ENCODE data around the gene IL33. TPM values are rescaled to one million over a fixed set of nuclear protein-coding genes. Genes with fewer than 3 reads are reported as not detected.

Gene IL33
- total RNA-seq, 2 donors from 2014 or later, result 83.1 to 93.8 TPM

DNA sequence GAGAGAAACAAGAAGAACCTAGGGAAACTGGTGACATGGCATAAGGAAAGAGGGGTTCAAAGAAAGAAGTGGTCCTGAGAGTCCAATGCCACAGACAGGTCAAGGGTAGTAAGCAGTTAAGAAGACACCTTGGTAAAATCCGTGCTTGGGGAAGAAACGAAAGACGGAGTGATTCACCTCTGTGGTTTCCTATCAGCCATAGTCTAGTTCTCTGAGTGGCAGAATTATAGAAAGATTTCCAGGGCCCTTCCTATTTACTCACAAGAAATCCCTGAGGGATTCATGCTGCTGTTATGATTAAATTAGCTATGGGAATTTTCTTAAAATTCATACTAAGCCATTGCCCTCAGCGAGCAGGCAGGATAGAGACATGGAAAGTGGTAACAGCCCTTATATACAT is 31.7 kb downstream of the IL33 start:
- intact Hi-C loops (cut with DNase I), result no loop called here
- no peak for DNase-seq (ENCODE audit: low spot score)

DNA sequence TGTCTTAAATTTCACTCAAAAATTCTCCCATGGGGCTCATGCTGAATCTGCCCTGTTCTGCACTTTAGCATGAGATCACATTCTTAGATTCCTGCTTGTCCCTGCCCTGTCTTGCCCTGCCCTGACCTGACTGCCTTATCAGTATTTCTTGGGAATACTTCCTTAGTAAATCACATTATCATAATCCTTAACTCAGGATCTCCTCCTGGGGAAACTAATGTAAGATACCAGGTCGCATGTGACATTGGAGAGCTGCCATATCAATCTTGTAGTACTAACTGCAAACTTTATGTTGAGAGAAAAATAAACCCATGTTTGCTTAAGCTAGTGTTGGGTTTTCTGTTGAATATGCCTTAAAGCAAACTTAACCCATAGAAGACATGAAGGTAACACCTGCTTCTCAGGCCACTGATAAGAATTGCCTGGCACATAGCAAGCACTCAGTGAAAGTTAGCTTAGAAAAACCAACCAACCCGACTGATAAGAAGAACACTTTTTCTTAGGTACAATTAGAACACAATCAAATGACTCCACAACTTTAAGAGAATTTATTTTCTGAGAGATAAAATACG is 53.3 kb downstream of the IL33 start:
- DNase-seq (ENCODE audit: low spot score), result no peak
- intact Hi-C loops (cut with DNase I), result no loop called here

DNA sequence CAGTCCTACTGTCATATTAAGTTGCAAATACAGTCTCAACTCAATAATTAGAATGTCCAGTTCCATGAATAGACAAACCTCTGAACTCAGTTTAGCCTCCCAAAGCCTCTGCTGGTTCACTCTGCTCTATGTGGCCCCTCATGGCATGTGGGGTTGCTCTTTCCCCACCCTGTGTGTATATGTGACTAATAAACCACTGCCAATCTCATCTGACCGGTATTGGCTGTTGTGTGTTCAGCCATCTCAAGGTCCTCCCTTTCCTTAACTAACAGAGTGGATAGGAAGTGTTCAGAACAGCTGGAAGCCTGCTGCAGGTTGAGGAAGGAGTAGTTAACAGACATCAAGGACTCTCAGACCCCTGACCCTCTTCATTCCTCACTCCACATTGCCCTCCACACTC is 55.3 kb downstream of the IL33 start:
- DNase-seq (ENCODE audit: low spot score), result no peak
- intact Hi-C loops (cut with DNase I), result loop anchor here in 1 of 2 donors (10.0 kb wide), 1 partner anchor 56 kb away; the partner anchor contains the start of gene IL33

DNA sequence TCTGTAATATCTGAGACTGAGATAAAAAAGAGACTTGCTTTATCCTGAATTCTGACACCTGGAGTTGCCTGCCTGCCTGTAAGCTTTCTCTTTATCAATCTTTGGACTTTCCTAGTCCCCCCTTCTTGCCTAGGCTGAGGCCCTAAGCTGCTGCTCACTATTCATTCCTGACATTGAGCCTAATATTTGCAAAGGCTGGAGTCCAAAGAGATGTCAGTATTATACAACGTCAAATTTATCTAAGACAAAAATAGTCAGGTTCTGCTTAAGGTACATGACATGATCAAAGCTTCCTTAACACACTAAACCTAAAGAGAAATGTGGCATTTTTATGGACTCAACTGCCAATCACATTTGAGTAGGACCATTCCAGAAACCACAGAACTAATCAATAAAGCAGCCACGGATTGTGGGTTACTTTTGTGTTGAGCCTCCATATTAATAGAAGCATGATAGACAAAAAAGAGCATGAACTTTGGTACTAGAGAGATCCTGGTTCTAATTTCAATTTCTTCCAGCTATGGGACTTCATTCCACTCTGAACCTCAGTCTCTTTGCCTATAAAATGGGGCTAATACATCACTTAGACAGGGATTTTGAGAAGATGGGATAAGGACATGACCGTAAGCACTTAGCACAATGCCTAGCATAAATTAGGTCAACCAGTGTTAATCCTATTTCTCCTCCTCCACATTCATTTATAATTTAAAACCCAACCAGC is 56.1 kb downstream of the IL33 start:
- intact Hi-C loops (cut with DNase I), result loop anchor here in 1 of 2 donors (10.0 kb wide), 1 partner anchor 57 kb away; the partner anchor contains the start of gene IL33
- no peak for DNase-seq (ENCODE audit: low spot score)

DNA sequence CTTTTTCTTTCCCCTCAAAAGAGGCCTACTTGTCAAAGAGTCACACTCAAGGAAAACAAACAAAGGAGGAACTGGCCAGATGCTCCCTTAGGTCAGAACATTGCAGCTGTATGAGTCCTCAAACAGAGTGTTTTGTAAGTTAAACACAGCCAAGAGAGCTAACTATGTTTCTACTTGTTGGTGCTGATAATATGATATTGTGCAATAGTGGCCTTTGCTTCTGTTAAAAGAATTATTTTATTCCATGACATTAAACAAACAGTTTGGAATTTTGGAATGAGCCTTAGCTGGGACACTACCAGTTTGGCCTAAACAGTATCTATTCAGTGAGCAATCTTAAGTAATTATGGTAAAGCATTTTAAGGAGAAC is 56.6 kb downstream of the IL33 start:
- no peak for DNase-seq (ENCODE audit: low spot score)
- intact Hi-C loops (cut with DNase I), result loop anchor here in 1 of 2 donors (10.0 kb wide), 1 partner anchor 57 kb away; the partner anchor contains the start of gene IL33

- DNase-seq (ENCODE audit: low spot score), result no peak
- intact Hi-C loops (cut with DNase I), result loop anchor here in 1 of 2 donors (10.0 kb wide), 1 partner anchor 63 kb away; the partner anchor contains the start of gene IL33
Measured at GRCh38 chr9:6277417-6277816, 61.8 kb downstream of the IL33 start.

DNA sequence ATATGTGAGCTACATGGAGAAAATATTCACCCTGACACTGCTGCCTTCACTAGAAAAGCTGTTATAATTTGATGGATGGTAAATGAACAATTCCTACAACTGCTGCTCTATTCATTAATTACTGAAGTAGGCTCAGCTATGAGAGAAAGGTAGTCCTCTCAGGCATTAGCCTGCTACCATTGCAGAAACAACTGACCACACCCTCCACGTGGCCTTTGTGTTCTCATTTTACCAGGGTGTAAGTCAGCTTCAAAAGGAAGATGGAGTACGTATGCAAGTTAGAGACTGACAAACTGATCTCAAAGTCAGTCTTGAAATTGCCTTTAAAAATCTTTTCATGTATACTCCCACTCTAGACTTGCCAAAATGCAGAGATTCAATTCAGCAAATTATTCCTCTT is 86.3 kb downstream of the IL33 start:
- DNase-seq (ENCODE audit: low spot score), result no peak
- intact Hi-C loops (cut with DNase I), result loop anchor here in 1 of 2 donors (10.0 kb wide), 1 partner anchor 417 kb away; no protein-coding TSS in a partner anchor

- DNase-seq (ENCODE audit: low spot score), result no peak
- intact Hi-C loops (cut with DNase I), result loop anchor here in 1 of 2 donors (10.0 kb wide), 1 partner anchor 418 kb away; no protein-coding TSS in a partner anchor
Measured at GRCh38 chr9:6302417-6302816, 86.8 kb downstream of the IL33 start.

GRCh38 chr9:6304232-6304631 is 88.6 kb downstream of the IL33 start:
- DNase-seq (ENCODE audit: low spot score), result no peak
- intact Hi-C loops (cut with DNase I), result loop anchor here in 1 of 2 donors (2.0 to 10.0 kb wide), 2 partner anchors 105 to 419 kb away; no protein-coding TSS in a partner anchor

- intact Hi-C loops (cut with DNase I), result loop anchor here (2.0 to 10.0 kb wide), 3 partner anchors 107 to 421 kb away; no protein-coding TSS in a partner anchor
- no peak for DNase-seq (ENCODE audit: low spot score)
Measured at GRCh38 chr9:6305954-6306563, 90.5 kb downstream of the IL33 start.

Other genes starting within 250 kb of the IL33 start
- gene RANBP6, start 200.2 kb upstream of the IL33 start, total RNA-seq, result 10 to 100 TPM; 14.0 to 15.9 TPM
- gene TPD52L3, start 112.6 kb downstream of the IL33 start, total RNA-seq, result not detected
- gene UHRF2, start 197.4 kb downstream of the IL33 start, total RNA-seq, result 10 to 100 TPM; 36.2 to 41.0 TPM

Data from posterior vena cava (tissue), 2 donors.